PC-9 (cell line): ENCODE data around the gene MB.

Experiments used
- EZH2 ChIP-seq: fragments of 200-600 bp; sonication (generic); IDR thresholded peaks from 2 replicates; pipeline ENCODE4 v1.8.0; 2017; ENCODE audit warnings: antibody characterized with exemption, low read depth
- TF ChIP-seq, protein P1 (sequence below): fragments of 200-600 bp; sonication (generic); conservative IDR thresholded peaks from 2 replicates; pipeline ENCODE4 v1.6.1; 2017; ENCODE audit warnings: mixed run types, antibody characterized with exemption, mild to moderate bottlenecking, moderate library complexity

GRCh38 chr22:35597692-35598395, 19.3 kb downstream of the MB start:
- TF ChIP-seq, protein P1, sequence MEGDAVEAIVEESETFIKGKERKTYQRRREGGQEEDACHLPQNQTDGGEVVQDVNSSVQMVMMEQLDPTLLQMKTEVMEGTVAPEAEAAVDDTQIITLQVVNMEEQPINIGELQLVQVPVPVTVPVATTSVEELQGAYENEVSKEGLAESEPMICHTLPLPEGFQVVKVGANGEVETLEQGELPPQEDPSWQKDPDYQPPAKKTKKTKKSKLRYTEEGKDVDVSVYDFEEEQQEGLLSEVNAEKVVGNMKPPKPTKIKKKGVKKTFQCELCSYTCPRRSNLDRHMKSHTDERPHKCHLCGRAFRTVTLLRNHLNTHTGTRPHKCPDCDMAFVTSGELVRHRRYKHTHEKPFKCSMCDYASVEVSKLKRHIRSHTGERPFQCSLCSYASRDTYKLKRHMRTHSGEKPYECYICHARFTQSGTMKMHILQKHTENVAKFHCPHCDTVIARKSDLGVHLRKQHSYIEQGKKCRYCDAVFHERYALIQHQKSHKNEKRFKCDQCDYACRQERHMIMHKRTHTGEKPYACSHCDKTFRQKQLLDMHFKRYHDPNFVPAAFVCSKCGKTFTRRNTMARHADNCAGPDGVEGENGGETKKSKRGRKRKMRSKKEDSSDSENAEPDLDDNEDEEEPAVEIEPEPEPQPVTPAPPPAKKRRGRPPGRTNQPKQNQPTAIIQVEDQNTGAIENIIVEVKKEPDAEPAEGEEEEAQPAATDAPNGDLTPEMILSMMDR, result no peak
- TF ChIP-seq EZH2, result no peak
